Large intestine (tissue), 12 donors: ENCODE measurements around the gene PITPNC1. TPM values are rescaled to one million over a fixed set of nuclear protein-coding genes. Genes with fewer than 3 reads are reported as not detected.
A peak's percentile ranks its signal among the peaks of the same experiment; 100 is the strongest.
"Not testable (repeated sequence)": the region's sequence is repeated elsewhere in the genome, so short reads cannot be mapped to it uniquely, and the experiment has no call there.

Source experiments
- DNase-seq, 2 donors: peaks; one replicate each; pipeline versions ENCODE4 v3.0.0 to v3.0.0-alpha.2; 2013
- H3K27ac ChIP-seq: one replicate; pipeline ENCODE4 v1.5.1; 2013; ENCODE audit warnings: low read length
- H3K27me3 ChIP-seq: 2 replicates; pipeline ENCODE4 v1.6.1; 2013; ENCODE audit warnings: low read length; ENCODE audit not compliant: control insufficient read depth, insufficient read depth
- H3K36me3 ChIP-seq: 2 replicates; pipeline ENCODE4 v1.6.1; 2013; ENCODE audit warnings: low read length; ENCODE audit not compliant: control insufficient read depth, insufficient read depth
- H3K4me1 ChIP-seq: one replicate; pipeline ENCODE4 v1.6.1; 2013; ENCODE audit warnings: low read length; ENCODE audit not compliant: control insufficient read depth, insufficient read depth
- H3K4me3 ChIP-seq: one replicate; pipeline ENCODE4 v1.5.1; 2013; ENCODE audit warnings: low read length
- H3K9me3 ChIP-seq: one replicate; pipeline ENCODE4 v1.6.1; 2013; ENCODE audit warnings: mild to moderate bottlenecking, low read depth, low read length, moderate library complexity; ENCODE audit not compliant: control insufficient read depth
- WGBS: methylation state at CpG from one replicate; pipeline ENCODE4 v1.1.5; 2013; ENCODE audit warnings: low lambda C conversion rate; ENCODE audit not compliant: insufficient coverage; 5-methylcytosine and 5-hydroxymethylcytosine counted together
- long read RNA-seq, 11 donors: transcript quantifications; one replicate each; lab custom pipeline, GENCODE V29; 2026
- polyA plus RNA-seq: library from polyadenylated mRNA; unstranded; fragments of 120-200 nt; gene quantifications from one replicate; pipeline ENCODE4 v1.2.1, GENCODE V29; 2013

PITPNC1 gene
- 6.7 TPM for polyA plus RNA-seq
- long read RNA-seq, donor 1 = 0 reads
- long read RNA-seq, donor 2 = 0 reads
- long read RNA-seq, donor 3 = 0 reads
- long read RNA-seq, donor 4 = 0 reads
- long read RNA-seq, donor 5 = 0 reads
- long read RNA-seq, donor 6 = 0 reads
- long read RNA-seq, donor 7 = 0 reads
- long read RNA-seq, donor 8 = 0 reads
- long read RNA-seq, donor 9 = 0 reads
- long read RNA-seq, donor 10 = 0 reads
- long read RNA-seq, donor 11 = 0 reads

DNA sequence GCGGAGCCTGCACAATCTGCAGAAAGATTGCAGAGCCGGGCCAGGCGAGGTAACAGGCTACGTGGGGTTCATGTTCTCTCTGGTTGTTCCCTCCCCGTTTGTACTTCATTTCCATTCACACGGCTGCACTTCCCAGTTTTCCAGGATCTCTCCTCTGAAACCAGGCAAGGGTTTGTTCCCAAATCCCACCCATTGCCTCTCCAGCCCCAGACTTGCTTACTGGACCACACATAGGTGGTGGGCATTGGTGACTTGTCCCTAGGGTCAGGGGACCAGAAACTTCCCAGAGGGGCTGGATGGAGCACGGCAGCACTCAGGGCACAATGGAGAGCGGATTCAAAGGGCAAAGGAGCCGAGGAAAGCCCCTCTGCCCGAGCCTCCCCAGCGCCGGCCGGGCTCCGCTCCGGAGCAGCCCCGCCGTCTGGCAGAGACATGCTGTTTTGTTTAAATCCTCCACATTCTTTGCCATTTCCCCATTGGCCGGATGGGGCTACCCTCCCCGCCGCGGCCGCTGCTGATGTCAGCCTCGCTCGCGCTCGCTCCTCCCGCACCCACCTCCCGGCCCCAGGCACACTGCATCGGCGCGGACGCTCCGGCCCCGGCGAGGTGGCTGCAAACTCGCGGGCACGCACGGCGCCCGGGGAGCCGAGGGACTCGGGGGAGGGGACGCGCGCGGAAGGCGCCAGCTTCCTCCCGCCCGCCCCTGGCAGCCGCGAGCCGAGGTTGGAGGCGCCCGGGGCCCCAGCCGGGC, at the start of gene PITPNC1:
TSS of gene PITPNC1 (plus strand) at position 545 of the 751 bp plus-strand sequence.
- no CpG with 5 or more reads among the region's 56 CpGs for WGBS
- peaks cover 7% of the 10 kb centered on the region for H3K27me3 ChIP-seq
- H3K36me3 ChIP-seq = no peaks in the 10 kb centered on the region
- DNase-seq = peak; percentile 53 to 78
- peak within 1 kb of the TSS; percentile 58 for H3K4me3 ChIP-seq
- peak within 1 kb of the TSS; percentile 75 for H3K27ac ChIP-seq
- H3K9me3 ChIP-seq = no peaks in the 10 kb centered on the region
- H3K4me1 ChIP-seq = peaks cover 3% of the 10 kb centered on the region

DNA sequence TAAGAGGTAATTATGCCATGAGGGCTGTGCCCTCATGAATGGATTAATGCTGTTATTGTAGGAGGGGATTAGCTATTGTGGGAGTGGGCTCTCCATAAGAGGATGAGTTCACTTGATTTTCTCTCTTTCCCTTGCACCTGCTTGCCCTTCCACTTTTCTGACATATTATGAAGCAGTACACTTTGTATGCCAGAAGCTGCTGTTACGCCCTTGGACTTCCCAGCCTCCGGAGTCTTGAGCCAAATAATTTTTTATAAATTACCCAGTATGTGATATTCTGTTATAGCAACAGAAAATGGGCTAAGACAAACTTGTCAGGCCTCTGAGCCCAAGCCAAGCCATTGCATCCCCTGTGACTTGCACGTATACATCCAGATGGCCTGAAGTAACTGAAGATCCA, 49.1 kb upstream of the PITPNC1 start:
- DNase-seq = no peak
- Histone ChIP-seq H3K36me3 (no peaks in the 10 kb centered on the region), H3K27me3 (no peaks in the 10 kb centered on the region), H3K4me3 (no peak overlapping the region), H3K4me1 (peaks cover 3% of the 10 kb centered on the region), H3K27ac (no peak overlapping the region), H3K9me3 (no peaks in the 10 kb centered on the region)
- no CpG with 5 or more reads among the region's 3 CpGs for WGBS

DNA sequence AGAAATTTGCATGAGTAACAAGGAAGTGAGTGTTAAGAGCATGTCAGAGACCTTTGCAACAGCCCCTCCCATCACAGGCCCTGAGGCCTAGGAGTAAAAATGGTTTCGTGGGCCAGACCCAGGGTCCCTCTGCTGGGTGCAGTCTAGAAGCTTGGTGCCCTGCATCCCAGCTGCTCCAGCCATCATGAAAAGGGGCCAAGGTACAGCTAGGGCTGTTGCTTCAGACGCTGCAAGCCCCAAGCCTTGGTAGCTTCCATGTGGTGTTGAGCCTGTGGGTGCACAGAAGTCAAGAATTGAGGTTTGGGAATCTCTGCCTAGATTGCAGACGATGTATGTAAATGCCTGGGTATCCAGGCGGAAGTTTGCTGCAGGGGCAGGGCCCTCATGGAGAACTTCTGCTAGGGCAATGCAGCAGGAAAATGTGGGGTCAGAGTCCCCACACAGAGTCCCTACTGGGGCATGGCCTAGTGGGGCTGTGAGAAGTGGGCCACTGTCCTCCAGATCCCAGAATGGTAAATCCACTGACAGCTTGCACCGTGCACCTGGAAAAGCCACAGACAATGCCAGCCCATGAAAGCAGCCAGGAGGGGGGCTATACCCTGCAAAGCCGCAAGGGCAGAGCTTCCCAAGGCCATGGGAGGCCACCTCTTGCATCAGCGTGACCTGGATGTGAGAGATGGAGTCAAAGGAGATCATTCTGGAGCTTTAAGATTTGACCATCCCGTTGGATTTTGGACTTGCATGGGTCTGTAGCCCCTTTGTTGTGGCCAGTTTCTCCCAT, 45.5 kb upstream of the PITPNC1 start:
- not testable (repeated sequence) for DNase-seq, H3K9me3 ChIP-seq, H3K27me3 ChIP-seq, H3K36me3 ChIP-seq, H3K4me3 ChIP-seq, H3K27ac ChIP-seq, H3K4me1 ChIP-seq
- no CpG with 5 or more reads among the region's 8 CpGs for WGBS

DNA sequence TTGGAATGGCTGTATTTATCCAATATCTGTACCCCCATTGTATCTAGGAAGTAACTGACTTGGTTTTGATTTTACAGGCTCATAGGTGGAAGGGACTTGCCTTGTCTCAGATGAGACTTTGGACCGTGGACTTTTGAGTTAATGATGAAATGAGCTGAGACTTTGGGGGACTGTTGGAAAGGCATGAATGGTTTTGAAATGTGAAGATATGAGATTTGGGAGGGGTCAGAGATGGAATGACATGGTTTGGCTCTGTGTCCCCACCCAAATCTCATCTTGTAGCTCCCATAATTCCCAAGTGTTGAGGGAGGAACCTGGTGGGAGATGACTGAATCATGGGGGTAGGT, 44.9 kb upstream of the PITPNC1 start:
- H3K27me3 ChIP-seq, H3K36me3 ChIP-seq, H3K9me3 ChIP-seq, H3K4me1 ChIP-seq, H3K4me3 ChIP-seq, H3K27ac ChIP-seq: not testable (repeated sequence)
- whole genome bisulfite sequencing = 83% methylated on average over 1 of the region's 1 CpG
- peak in 1 of 2 donors; percentile 22 for DNase-seq

DNA sequence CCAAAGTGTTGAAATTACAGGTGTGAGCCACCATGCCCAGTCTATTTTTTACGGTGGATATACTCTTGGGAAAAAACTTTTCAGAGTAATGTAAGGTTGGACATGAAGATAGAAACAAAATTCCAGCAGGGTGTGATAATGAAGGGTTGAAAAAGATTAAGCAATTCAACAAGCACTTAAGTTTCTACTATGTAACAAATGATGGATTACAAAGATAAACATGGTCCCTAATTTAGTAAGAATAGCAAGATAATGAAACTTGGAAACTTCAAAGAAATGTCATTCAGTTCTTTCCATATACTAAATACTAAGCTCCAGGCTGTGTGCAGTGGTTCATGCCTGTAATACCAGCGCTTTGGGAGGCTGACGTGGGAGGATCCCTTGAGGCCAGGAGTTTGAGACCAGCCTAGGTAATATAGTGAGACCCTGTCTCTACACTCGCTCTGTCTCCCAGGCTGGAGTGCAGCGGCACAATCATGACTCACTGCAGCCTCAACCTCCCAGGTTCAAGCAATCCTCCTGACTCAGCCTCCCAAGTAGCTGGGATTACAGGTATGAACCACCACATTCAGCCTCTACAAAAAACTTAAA, 41.7 kb upstream of the PITPNC1 start:
- WGBS = 100% methylated on average over 1 of the region's 5 CpGs

DNA sequence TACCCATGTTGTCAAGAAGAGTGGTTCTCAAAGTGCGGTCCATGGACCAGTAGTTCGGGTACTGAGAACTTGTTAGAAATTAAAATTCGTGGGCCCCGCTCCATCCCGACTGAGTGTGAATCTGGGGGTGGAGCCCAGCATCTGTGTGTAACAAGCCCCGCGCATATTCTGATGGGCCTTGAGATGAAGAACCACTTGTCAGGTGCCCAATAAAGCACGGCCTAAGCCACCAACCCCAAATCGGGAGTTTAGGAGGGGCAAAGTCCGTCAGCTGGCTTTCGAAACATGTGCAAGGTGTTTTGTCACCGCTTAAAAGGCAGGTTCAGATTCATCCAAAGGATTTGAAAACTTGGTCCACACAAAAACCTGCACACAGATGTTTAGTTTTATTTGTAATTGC, 40.2 kb upstream of the PITPNC1 start:
- Histone ChIP-seq H3K27ac (no peak overlapping the region), H3K27me3 (no peaks in the 10 kb centered on the region), H3K4me3 (no peak overlapping the region), H3K36me3 (peaks cover 11% of the 10 kb centered on the region), H3K4me1 (peaks cover 10% of the 10 kb centered on the region), H3K9me3 (no peaks in the 10 kb centered on the region)
- no peak for DNase-seq
- WGBS = no CpG with 5 or more reads among the region's 12 CpGs

More for the DNA sequence above, 41.7 kb upstream of the PITPNC1 start:
- Histone ChIP-seq H3K9me3 (no peaks in the 10 kb centered on the region), H3K4me1 (peaks cover 10% of the 10 kb centered on the region), H3K27me3 (no peaks in the 10 kb centered on the region), H3K27ac (peak overlapping the region; percentile 70), H3K36me3 (no peaks in the 10 kb centered on the region), H3K4me3 (no peak overlapping the region)
- no peak for DNase-seq

DNA sequence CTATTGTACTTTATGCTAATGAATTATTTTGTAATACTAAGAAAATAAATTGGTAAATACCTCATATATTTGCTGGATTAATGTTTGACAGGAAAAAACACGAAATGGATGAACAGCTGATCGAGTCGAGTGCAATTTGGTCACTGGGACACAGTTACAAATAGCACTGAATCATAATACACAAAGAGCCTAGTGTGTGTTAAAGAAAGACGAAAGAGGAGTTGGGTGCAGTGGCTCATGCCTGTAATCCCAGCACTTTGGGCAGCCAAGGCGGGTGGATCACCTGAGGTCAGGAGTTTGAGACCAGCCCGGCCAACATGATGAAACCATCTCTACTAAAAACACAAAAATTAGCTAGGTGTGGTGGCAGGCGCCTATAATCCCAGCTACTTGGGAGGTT, 38.7 kb upstream of the PITPNC1 start:
- H3K27ac ChIP-seq, H3K4me1 ChIP-seq, H3K27me3 ChIP-seq, DNase-seq, H3K4me3 ChIP-seq, H3K9me3 ChIP-seq: not testable (repeated sequence)
- 83% methylated on average over 1 of the region's 7 CpGs for WGBS
- H3K36me3 ChIP-seq = peaks cover 24% of the 10 kb centered on the region

DNA sequence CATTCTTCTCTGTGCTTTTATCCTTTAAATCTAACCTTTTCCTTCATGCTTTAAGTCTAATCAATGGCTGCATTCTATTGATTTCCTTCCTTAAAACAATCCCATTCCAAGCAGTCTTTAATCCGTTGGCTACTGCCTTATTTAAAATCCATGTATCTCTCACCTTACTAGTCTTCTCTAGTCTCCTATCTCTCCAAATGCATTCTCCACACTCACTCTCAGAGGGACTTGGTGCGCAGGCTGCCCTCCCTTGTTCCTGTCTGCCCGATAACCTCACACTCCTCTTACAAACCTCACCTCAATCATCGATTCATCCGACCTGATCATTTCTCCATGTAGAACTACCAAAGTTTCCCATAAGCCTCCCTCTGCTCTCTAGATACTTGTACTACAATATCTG, 33.8 kb upstream of the PITPNC1 start:
- Histone ChIP-seq H3K9me3 (no peaks in the 10 kb centered on the region), H3K4me3 (no peak overlapping the region), H3K4me1 (no peaks in the 10 kb centered on the region), H3K27me3 (no peaks in the 10 kb centered on the region), H3K36me3 (peaks cover 52% of the 10 kb centered on the region), H3K27ac (no peak overlapping the region)
- no peak for DNase-seq
- 100% methylated on average over 2 of the region's 5 CpGs for WGBS

DNA sequence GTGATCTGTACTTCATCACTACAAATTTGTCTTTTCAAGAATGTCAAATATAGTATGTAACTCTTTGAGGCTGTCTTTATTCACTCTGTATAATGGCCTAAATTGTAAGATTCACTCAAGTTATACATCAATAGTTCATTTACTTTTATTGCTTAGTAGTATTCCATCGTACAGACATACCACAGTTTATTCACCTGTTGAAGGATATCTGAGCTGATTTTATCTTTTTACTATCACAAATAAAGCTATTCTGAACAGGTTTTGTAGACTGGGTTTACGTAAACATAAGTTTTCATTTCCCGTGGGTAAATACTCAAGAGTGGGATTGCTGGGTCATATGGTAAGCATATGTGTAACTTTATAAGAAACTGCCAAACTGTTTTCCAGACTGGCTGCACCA, 29.3 kb upstream of the PITPNC1 start:
- no peak overlapping the region for H3K27ac ChIP-seq
- H3K9me3 ChIP-seq = no peaks in the 10 kb centered on the region
- no peak for DNase-seq
- WGBS = 100% methylated on average over 1 of the region's 3 CpGs
- no peak overlapping the region for H3K4me3 ChIP-seq
- H3K36me3 ChIP-seq = peaks cover 67% of the 10 kb centered on the region
- H3K4me1 ChIP-seq = no peaks in the 10 kb centered on the region
- no peaks in the 10 kb centered on the region for H3K27me3 ChIP-seq

DNA sequence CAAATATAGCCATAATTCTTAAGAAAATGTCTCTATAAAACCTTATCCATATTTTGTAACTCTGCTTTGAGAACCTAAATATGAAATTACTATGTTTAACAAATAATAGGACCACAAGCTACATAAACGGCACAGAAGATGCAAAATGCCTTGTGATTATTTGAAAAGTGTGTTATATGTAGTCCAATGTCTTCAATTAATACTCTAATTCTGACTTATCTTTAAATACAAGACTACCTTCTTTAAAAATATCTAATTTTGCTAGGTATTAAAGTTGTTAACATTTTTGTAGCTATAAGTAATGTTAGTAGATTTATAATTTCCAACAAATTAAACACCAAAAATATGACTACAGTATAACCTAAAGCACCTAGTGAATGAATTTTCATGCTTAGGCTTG, 27.7 kb upstream of the PITPNC1 start:
- no peaks in the 10 kb centered on the region for H3K27me3 ChIP-seq
- no peak overlapping the region for H3K4me3 ChIP-seq
- WGBS = no CpG with 5 or more reads among the region's 1 CpG
- no peaks in the 10 kb centered on the region for H3K9me3 ChIP-seq
- no peaks in the 10 kb centered on the region for H3K4me1 ChIP-seq
- H3K27ac ChIP-seq = no peak overlapping the region
- no peak for DNase-seq
- peaks cover 71% of the 10 kb centered on the region for H3K36me3 ChIP-seq
